IMR-90 (cell line): ENCODE results near the gene VIT. TPM values are rescaled to one million over a fixed set of nuclear protein-coding genes. Genes with fewer than 3 reads are reported as not detected.
"Not testable (repeated sequence)": the region's sequence is repeated elsewhere in the genome, so short reads cannot be mapped to it uniquely, and the experiment has no call there.

Experiments
- ATAC-seq: fragments of 200-7000 bp; cut with Tn5 transposase; 2 replicates; pipeline ENCODE4 v1.9.1; 2020; ENCODE audit warnings: low read depth, mild to moderate bottlenecking, moderate library complexity
- BruUV-seq: library from RNA; stranded (reverse); fragments of 400-500 nt; replicated peaks from 2 replicates; lab custom pipeline; 2021; lab: Mats Ljungman, UMichigan
- CTCF ChIA-PET: fragments of 300-600 bp; formaldehyde crosslinking; extraction: SDS; loops from one replicate; lab custom pipeline; 2021; ENCODE audit warnings: antibody characterized with exemption; lab: Yijun Ruan, JAX
- POLR2A ChIA-PET: fragments of 300-600 bp; sonication (Branson Sonifier 250); formaldehyde crosslinking; loops from one replicate; lab custom pipeline; 2022; ENCODE audit warnings: antibody characterized with exemption; ENCODE audit not compliant: unreplicated experiment; lab: Charles Lee
- DNase-seq: peaks from one replicate; pipeline ENCODE4 v3.0.0; 2013
- H2AFZ ChIP-seq: replicated peaks from 2 replicates; pipeline ENCODE3; 2013; ENCODE audit warnings: low read length, mild to moderate bottlenecking; ENCODE audit not compliant: poor library complexity
- H2AK5ac ChIP-seq: 2 replicates; pipeline ENCODE4 v1.6.1; 2013; ENCODE audit warnings: low read depth, low read length, inconsistent platforms
- H2AK9ac ChIP-seq: replicated peaks from 2 replicates; pipeline ENCODE3; 2013; ENCODE audit warnings: mild to moderate bottlenecking, low read depth, low read length, moderate library complexity; ENCODE audit not compliant: poor library complexity
- H2BK120ac ChIP-seq: 2 replicates; pipeline ENCODE4 v1.6.1; 2013; ENCODE audit warnings: low read depth, low read length, inconsistent platforms
- H2BK15ac ChIP-seq: 3 replicates; pipeline ENCODE4 v1.6.1; 2013; ENCODE audit warnings: low read depth, low read length, inconsistent platforms
- H2BK20ac ChIP-seq: 2 replicates; pipeline ENCODE4 v1.6.1; 2013; ENCODE audit warnings: low read depth, mild to moderate bottlenecking, inconsistent platforms, low read length, moderate library complexity
- H2BK5ac ChIP-seq: 2 replicates; pipeline ENCODE4 v1.6.1; 2013; ENCODE audit warnings: mild to moderate bottlenecking, low read depth, low read length, inconsistent platforms; ENCODE audit not compliant: poor library complexity, severe bottlenecking
- H3K14ac ChIP-seq: replicated peaks from 2 replicates; pipeline ENCODE4 v1.6.1; 2013; ENCODE audit warnings: low read depth, low read length, inconsistent platforms
- H3K18ac ChIP-seq: 2 replicates; pipeline ENCODE4 v1.6.1; 2013; ENCODE audit warnings: low read depth, low read length, control low read depth
- H3K23ac ChIP-seq: 2 replicates; pipeline ENCODE4 v1.6.1; 2013; ENCODE audit warnings: low read depth, low read length, inconsistent platforms
- H3K27ac ChIP-seq: 2 replicates; pipeline ENCODE4 v1.5.1; 2013; ENCODE audit warnings: mild to moderate bottlenecking, control low read depth, low read length; ENCODE audit not compliant: insufficient read depth
- H3K27me3 ChIP-seq: 2 replicates; pipeline ENCODE4 v1.6.1; 2013; ENCODE audit warnings: low read length; ENCODE audit not compliant: control insufficient read depth, insufficient read depth
- H3K36me3 ChIP-seq: 2 replicates; pipeline ENCODE4 v1.6.1; 2013; ENCODE audit warnings: low read length, mixed read lengths; ENCODE audit not compliant: control insufficient read depth, insufficient read depth
- H3K4ac ChIP-seq: 2 replicates; pipeline ENCODE4 v1.6.1; 2013; ENCODE audit warnings: low read depth, low read length, inconsistent platforms
- H3K4me1 ChIP-seq: 2 replicates; pipeline ENCODE4 v1.6.1; 2013; ENCODE audit warnings: low read length, mixed read lengths; ENCODE audit not compliant: control insufficient read depth, insufficient read depth
- H3K4me2 ChIP-seq: 2 replicates; pipeline ENCODE4 v1.6.1; 2013; ENCODE audit warnings: low read depth, mild to moderate bottlenecking, control low read depth, low read length, moderate library complexity
- H3K4me3 ChIP-seq: 2 replicates; pipeline ENCODE4 v1.5.1; 2013; ENCODE audit warnings: low read depth, mild to moderate bottlenecking, control low read depth, low read length, moderate library complexity; ENCODE audit not compliant: insufficient read depth
- H3K56ac ChIP-seq: 2 replicates; pipeline ENCODE4 v1.6.1; 2013; ENCODE audit warnings: low read length, inconsistent platforms; ENCODE audit not compliant: insufficient read depth; ENCODE audit errors: extremely low read depth
- H3K79me1 ChIP-seq, 2 experiments: 2 replicates each; pipeline ENCODE4 v1.6.1; 2013; ENCODE audit warnings: low read length in 2 of 2, inconsistent platforms in 1 of 2, low read depth in 1 of 2
- H3K9ac ChIP-seq: 2 replicates; pipeline ENCODE4 v1.6.1; 2013; ENCODE audit warnings: low read depth, low read length, control low read depth
- H3K9me1 ChIP-seq: 2 replicates; pipeline ENCODE4 v1.6.1; 2013; ENCODE audit warnings: low read length, inconsistent platforms; ENCODE audit not compliant: insufficient read depth
- H3K9me3 ChIP-seq: 2 replicates; pipeline ENCODE4 v1.6.1; 2013; ENCODE audit warnings: low read length; ENCODE audit not compliant: control insufficient read depth, insufficient read depth
- H4K20me1 ChIP-seq: 2 replicates; pipeline ENCODE4 v1.6.1; 2013; ENCODE audit warnings: low read length, inconsistent platforms; ENCODE audit not compliant: insufficient read depth
- H4K5ac ChIP-seq: 2 replicates; pipeline ENCODE4 v1.6.1; 2013; ENCODE audit warnings: mild to moderate bottlenecking, low read depth, low read length, control low read depth
- H4K8ac ChIP-seq, 2 experiments: 2 replicates each; pipeline ENCODE4 v1.6.1; 2013; ENCODE audit warnings: low read depth in 2 of 2, low read length in 2 of 2, control low read depth in 1 of 2, inconsistent platforms in 1 of 2
- H4K91ac ChIP-seq: 2 replicates; pipeline ENCODE4 v1.6.1; 2013; ENCODE audit warnings: low read depth, low read length, inconsistent platforms; ENCODE audit not compliant: insufficient read depth
- WGBS, 2 experiments: methylation state at CpG; one replicate each; pipeline versions ENCODE4 v1.1.5 to v1.1.7; 2013; ENCODE audit warnings: missing lambda C conversion rate in 2 of 2; ENCODE audit not compliant: insufficient read length in 1 of 2; ENCODE audit errors: extremely low coverage in 2 of 2; 5-methylcytosine and 5-hydroxymethylcytosine counted together
- dilution Hi-C: fragments of 300-500 bp; cut with HindIII; formaldehyde crosslinking; loops from one replicate; pipeline ENCODE4 v1.14.3; 2018; ENCODE audit warnings: low sequenced_read_pairs; ENCODE audit not compliant: unreplicated experiment
- in situ Hi-C: fragments of 300-500 bp; cut with MboI; formaldehyde crosslinking; loops from 3 replicates; pipeline ENCODE4 v1.14.3; 2019; ENCODE audit warnings: low sequenced_read_pairs, inconsistent platforms, mixed read lengths
- intact Hi-C: fragments of 100-400 bp; cut with micrococcal nuclease; formaldehyde crosslinking; loops from 2 replicates; pipeline ENCODE4 v1.10.0; 2022
- polyA plus RNA-seq, 3 experiments: library from polyadenylated mRNA; depleted of rRNA; stranded (reverse); fragments of >200 nt; gene quantifications; 2 replicates each; pipeline ENCODE4 v1.2.3, GENCODE V29; 2012; ENCODE audit warnings: low replicate concordance in 1 of 3
- total RNA-seq: library from RNA; depleted of rRNA; stranded (reverse); fragments of >200 nt; gene quantifications from 2 replicates; pipeline ENCODE4 v1.2.3, GENCODE V29; 2012

VIT gene
- total and polyA plus RNA-seq, 2 of the 4 experiments (the other 2 are of a cell fraction): under 0.01 TPM; not detected in 1

DNA sequence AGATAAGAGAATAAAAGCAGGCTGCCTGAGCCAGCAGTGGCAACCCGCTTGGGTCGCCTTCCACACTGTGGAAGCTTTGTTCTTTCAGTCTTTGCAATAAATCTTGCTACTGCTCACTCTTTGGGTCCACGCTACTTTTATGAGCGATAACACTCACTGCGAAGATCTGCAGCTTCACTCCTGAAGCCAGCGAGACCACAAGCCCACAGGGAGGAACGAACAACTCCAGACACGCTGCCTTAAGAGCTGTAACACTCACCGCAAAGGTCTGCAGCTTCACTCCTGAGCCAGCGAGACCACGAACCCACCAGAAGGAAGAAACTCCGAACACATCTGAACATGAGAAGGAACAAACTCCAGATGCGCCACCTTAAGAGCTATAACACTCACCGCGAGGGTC is 7.5 kb upstream of the VIT start:
- H3K18ac ChIP-seq, H4K91ac ChIP-seq, H2AFZ ChIP-seq, H3K4me1 ChIP-seq, H3K9me1 ChIP-seq, dilution Hi-C loops, H3K4me3 ChIP-seq, in situ Hi-C loops, H3K9ac ChIP-seq, H3K79me1 ChIP-seq, POLR2A ChIA-PET, H2BK15ac ChIP-seq, BruUV-seq, H4K5ac ChIP-seq, ATAC-seq, H2AK5ac ChIP-seq, H2BK5ac ChIP-seq, H3K9me3 ChIP-seq, H3K4ac ChIP-seq, H2AK9ac ChIP-seq, H2BK20ac ChIP-seq, H3K27ac ChIP-seq, H3K36me3 ChIP-seq, H4K8ac ChIP-seq, H2BK120ac ChIP-seq, H3K23ac ChIP-seq, H3K14ac ChIP-seq, CTCF ChIA-PET, H4K20me1 ChIP-seq, H3K27me3 ChIP-seq, H3K4me2 ChIP-seq, H3K56ac ChIP-seq, DNase-seq, intact Hi-C loops: not testable (repeated sequence)
- WGBS, 2 experiments: no CpG with 5 or more reads among the region's 15 CpGs
